ENCODE data around the gene CYBRD1.
"Not testable (repeated sequence)": the region's sequence is repeated elsewhere in the genome, so short reads cannot be mapped to it uniquely, and the experiment has no call there.

The CYBRD1 gene, protein sequence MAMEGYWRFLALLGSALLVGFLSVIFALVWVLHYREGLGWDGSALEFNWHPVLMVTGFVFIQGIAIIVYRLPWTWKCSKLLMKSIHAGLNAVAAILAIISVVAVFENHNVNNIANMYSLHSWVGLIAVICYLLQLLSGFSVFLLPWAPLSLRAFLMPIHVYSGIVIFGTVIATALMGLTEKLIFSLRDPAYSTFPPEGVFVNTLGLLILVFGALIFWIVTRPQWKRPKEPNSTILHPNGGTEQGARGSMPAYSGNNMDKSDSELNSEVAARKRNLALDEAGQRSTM

DNA sequence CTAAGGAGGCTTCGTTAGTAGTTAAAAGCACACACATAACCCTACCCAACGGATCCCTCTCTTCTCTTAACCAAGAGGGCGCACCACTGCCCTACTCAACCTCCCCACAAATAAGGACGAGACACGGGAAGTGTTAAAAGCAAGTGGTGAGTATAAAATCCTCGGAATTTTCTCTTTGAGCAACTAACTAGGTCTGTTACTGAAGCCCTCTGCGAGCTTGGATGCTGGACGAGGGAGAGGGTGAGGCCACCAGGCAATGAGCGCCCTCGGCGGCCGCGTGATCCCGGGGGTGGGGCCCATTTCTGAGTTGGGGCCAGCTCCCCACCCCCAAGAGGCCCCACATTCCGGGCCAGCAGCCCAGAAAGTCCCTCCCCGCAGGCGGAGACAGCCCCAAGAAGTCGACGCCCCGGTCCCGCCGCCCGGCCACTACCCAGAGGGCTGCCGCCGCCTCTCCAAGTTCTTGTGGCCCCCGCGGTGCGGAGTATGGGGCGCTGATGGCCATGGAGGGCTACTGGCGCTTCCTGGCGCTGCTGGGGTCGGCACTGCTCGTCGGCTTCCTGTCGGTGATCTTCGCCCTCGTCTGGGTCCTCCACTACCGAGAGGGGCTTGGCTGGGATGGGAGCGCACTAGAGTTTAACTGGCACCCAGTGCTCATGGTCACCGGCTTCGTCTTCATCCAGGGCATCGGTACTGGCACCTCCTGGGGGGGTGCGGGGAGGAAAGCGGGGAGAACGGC is at the start of gene CYBRD1:
CYBRD1 (plus strand) TSS at position 423 of the 736 bp plus-strand sequence; CDS start at position 495, 72 bp downstream.
- DNase-seq (ENCODE audit: low spot score), result peak; percentile 81

DNA sequence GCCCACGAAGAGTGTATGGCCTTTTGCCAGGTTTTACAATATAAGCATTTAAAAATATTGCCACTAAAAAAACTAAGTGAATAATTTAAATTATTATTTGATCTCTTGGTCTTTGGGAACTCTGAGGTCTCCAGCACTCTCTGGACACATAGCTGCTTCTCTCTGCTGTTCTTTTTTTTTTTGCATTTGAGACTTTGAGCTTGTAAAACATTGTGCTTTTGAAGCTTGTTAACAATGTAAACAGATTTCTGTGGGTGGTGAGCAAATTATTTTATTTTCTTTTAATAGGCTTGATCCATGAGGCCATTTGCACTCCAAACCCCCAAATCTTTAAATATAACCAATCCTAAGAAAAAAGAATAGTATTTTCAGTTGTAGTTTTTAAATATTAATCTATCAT is 46.3 kb upstream of the CYBRD1 start:
- no peak for DNase-seq (ENCODE audit: low spot score)

DNA sequence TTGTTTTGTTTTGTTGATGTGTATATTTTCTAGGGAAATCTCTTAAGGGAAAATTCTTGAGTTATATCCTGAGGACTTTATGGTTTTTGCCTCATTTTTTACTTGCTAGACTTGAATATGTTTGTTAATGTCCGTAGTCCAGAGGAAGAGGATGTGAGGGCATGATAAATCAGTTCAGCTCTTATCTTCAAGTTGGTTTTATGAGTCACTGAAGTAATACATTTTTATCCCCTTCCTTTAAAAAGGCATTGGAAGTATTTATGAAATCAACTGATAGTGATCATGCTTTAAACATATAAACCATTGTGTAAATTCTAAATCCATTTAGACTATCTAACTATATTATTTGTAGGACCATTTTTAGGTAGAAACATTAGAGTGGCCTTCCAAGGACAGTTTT is 43.9 kb upstream of the CYBRD1 start:
- DNase-seq (ENCODE audit: low spot score), result no peak

DNA sequence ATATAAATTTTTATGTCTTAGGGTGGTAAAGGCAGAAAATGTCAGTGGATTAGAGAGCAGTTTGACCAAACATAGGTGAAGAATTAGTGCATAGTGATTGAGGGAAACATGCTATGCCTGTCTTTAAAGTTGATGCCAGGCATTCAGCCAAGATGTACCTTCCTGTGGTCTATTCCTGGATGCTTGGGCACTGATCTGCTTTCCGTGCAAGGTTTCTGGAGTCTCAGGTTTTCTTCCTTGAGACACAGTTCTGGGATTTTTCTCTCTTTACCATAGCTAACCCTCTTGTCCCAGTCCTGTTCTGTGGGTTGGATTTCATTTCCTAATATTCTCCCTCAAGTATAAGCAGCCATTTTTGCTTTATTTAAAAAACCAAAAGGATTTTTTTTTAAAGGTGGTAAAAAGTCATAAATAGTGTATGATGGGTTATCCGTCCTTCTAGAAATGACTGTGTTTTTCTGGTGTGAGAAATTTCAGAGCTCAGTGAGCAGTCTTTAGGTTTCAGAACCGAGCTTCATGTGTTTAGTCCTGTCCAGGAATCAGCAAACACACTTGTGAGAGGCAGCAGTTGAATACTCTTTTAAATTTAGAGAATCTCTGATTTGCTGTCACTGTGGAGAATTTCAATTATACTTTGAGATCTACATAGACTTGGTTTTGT is 43.0 kb upstream of the CYBRD1 start:
- no peak for DNase-seq (ENCODE audit: low spot score)

DNA sequence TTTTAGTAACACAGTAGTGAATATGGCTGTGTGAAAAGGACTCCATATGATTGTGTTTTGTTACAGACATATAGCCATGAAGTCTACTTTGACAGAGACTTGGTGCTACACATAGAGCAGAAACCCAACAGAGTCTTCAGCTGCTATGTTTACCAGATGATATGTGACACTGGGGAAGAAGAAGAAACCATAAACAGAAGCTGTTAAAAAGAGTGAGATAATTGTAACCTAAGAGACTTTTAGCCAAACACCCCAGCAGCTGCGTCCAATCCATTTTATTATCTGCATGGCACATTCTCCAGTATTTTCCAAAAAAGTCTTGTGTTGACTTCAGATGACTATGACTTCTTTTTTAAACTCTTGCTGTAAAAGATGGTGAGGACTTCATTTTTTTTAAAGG is 41.4 kb upstream of the CYBRD1 start:
- DNase-seq (ENCODE audit: low spot score), result no peak

DNA sequence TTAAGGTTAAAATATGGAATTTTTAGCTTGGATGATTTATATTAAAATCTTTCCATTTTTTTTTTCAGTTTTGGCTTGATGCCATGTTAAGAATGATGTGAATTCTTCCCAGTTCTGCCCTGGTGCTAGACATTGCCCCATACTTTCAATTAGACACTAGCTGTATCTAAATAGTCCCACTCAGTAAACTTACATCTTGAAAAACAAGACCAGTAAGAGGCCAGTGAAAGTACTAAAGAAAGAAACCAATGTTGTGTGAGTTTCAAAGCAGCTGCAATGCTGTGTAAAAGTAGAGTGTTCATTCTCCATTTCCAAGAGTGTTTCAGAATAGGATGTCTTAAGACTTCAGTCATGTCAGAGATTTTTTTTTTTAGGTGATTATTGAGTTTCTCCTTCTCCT is 40.0 kb upstream of the CYBRD1 start:
- DNase-seq (ENCODE audit: low spot score), result no peak

DNA sequence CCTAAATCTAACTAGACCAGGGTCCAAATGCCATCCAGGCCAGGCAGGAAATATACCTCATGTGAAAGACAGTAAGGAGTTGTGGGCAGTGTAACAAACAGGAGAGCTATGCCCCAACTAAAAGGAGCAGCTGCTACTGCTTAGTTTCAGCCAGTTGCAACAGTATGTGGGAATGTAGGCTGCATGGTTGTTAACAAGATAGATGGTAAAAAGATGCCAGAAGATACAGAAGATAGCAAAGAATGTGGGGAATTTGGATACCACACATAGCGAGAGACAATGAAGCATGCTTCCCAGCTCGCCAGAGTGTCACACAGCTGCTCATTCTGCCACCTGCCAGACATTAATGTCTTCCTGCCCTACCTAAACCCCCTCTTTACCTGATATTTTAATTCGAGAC is 39.4 kb upstream of the CYBRD1 start:
- DNase-seq (ENCODE audit: low spot score), result no peak

DNA sequence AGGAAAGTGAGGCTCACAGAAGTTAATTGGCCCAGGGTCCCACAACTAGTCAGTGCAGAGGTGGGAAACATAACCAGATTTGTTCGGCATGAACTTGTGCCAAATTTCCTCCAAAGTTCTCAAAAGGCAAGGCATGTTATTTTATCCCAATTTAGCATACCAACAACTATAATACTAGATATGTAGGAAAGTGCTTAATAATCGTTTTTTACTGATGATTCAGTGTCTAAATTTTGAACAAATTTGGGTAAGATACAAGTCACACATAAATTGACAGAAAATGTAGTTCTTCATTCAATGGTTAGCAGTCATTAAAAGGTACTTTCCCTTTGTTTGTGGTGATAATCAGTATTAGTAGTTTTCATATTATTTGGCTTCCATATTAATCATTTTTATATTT is 38.5 kb upstream of the CYBRD1 start:
- no peak for DNase-seq (ENCODE audit: low spot score)

DNA sequence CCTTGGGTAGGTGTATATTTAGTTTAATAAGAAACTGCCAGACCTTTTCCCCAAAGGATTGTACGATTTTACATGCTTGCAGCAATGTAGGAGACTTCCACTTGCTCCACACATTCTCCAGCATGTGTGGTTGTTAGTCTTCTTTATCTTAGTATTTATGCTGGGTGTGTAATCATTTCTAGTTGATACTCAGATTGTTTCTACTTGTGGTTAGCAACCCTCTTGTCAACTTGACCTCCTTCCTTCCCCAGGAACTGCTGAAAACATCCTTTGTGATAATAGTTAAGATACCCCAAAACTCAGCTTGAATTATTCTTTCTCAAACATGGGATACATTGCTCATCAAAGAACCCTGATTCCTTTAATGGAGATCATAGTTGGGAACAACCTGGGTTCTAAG is 37.2 kb upstream of the CYBRD1 start:
- DNase-seq (ENCODE audit: low spot score), result no peak

DNA sequence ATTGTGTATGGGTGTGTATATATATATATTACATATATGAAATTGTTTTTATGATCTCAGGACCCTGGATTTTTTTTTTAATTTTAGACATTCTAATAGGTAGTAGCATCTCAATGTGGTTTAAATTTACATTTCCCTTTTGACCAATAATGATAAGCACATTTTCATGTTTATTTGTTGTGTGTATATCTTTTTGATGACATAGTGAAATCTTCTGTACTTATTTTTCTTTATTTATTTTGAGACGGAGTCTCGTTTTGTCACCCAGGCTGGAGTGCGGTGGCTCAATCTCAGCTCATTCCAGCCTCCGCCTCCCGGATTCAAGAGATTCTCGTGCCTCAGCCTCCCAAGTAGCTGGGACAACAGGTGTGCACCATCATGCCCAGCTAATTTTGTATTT is 35.1 kb upstream of the CYBRD1 start:
- DNase-seq (ENCODE audit: low spot score), result no peak

DNA sequence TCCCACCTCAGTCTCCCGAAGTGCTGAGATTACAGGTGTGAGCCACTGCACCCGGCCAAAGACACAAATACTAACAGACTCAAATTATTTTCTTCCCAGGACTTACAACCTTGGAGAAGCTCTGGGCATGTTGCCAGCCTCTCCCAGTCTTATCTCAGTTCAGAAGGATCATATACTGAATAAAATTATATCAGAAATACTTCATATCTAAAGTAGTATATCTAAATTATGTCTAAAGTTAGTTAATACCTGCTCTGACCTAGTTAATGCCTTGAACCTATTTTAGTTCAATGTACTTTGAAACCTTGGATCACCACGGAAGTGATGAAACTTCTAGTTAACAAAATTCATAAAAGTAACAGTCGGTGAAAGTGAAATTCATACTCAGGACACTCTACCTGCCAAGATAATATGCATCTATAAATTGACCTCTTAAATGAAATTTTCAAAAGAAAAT is 34.4 kb upstream of the CYBRD1 start:
- no peak for DNase-seq (ENCODE audit: low spot score)

DNA sequence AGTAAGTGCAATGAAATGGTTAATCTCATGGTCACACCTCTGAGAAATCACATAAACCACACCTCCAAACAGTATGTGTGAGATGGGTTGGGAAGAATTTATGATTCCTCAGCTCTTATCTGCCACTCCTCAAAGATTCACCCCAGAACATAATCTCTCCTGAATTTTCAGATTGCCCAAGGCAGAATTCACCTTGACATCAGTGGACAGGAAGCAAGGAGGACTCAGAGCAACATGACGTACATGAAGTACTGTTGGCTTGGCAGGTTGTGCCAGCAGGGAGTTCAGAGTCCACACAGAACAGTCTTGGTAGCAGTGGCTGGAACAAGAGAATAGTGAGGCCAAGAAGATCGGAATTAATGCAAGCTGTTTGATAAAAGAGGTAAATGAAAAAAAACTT is 31.7 kb upstream of the CYBRD1 start:
- no peak for DNase-seq (ENCODE audit: low spot score)

DNA sequence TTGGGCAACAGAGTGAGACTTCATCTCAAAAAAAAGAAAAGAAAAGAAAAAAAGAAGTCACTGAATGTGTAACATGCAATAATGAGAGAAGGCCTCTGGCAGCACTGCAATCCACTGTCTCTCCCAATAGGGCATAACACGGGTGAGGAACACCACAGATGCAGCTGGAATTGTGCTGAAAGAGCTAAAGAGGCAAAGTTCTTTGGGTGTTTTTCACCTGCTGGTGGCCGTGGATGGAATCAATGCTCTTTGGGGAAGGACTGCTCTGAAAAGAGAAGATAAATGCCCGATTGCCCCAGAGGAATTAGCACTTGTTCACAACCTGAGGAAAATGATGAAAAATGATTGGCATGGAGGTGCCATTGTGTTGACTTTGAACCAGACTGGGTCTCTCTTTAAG is 31.0 kb upstream of the CYBRD1 start:
- DNase-seq (ENCODE audit: low spot score), result peak; percentile 8

DNA sequence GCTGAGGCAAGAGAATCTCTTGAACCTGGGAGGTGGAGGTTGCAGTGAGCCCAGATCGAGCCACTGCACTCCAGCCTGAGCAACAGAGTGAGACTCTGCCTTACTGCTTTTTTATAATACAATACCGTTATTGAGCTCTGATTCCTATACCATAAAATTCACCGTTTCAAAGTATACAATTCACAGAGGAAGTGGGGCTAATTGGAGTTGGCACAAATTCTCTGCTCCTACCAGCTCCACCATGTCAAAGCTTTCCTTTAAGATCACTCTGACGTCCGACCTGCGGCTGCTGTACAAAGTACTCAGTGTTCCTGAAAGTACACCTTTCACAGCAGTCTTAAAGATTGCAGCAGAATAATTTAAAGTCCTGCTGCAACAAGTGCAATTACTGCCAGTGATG is 29.6 kb upstream of the CYBRD1 start:
- no peak for DNase-seq (ENCODE audit: low spot score)

DNA sequence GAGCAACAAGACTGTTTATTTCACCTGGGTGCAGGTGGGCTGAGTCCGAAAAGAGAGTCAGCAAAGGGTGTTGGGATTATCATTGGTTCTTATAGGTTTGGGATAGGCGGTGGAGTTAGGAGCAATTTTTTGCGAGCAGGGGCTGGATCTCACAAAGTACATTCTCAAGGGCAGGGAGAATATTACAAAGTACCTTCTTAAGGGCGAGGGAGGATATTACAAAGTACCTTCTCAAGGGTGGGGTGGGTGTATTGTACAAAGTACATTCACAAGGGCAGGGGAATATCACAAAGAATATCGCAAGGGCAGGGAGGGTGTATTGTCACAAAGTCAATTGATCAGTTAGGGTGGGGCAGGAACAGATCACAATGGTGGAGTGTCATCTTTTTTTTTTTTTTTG is 24.6 kb upstream of the CYBRD1 start:
- DNase-seq (ENCODE audit: low spot score), result not testable (repeated sequence)

DNA sequence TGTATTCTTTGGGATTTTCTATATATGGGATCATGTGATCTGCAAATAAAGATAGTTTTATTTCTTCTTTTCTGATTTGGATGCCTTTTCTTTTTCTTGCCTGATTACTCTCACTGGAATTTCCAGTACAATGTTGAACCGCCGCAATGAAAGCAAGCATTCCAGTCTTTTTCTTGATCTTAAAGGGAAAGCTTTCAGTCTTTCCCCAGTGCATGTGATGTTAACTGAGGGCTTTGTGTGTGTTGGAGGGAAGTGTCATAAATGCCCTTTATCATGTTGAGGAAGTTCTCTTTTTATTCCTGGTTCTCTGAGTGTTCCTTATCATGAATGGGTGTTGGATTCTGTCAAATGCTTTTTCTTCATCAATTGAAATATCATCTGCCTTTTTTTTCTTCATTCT is 16.9 kb upstream of the CYBRD1 start:
- DNase-seq (ENCODE audit: low spot score), result no peak

DNA sequence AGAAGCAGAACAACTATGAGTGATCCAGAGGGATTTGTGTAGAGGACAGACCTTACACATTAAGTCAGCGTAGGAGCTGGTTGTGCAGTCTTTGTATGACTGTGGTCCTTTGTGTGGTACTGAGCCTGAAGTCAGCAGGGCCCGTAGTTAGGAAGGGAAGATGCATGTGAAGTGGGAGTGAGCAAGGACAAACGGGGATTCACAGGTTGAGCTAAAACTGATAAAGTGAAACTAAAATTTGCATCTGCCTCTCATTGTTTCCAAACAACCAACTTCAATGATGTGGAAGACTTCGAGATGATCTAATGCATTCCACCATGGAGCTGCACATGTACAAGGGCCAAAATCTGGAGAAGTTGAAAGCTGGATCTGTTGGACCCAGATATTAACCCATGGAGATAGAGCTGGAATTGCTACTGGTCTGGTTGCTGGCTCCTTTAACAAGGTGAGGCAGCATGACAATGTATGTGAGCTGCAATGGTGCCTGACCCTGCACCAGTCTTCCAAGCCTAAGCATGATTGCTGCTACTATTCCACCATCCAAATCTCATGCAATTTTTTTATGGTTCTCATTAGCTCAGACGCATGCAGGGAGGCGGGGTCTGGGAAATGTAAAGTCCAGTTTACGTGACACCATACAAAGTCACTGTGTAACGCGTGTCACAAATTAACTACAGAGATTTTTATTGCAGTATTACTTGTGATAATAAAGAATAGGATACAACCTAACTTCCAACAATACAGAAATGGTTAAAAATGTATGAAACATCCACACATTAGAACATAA is 12.1 kb upstream of the CYBRD1 start:
- no peak for DNase-seq (ENCODE audit: low spot score)

DNA sequence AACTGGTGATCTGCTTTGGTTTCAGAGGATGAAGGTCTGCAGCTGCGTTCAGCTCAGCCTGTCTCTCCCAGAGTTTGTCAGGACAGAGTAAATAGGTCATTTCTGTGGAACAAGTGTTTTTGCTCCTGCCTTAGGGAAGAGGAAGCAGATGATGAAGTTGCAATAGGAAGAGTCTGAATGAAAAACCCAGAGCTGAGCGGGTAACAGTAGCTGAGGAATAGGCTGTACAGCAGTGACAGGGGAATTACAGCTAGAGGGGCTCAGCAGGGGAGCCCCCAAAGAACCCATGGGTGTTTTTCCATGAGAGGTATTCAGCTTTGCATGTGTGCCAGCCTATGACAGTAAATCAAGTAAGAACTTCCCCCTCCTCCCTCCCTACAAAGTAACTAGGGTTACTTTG is 10.3 kb upstream of the CYBRD1 start:
- DNase-seq (ENCODE audit: low spot score), result no peak

DNA sequence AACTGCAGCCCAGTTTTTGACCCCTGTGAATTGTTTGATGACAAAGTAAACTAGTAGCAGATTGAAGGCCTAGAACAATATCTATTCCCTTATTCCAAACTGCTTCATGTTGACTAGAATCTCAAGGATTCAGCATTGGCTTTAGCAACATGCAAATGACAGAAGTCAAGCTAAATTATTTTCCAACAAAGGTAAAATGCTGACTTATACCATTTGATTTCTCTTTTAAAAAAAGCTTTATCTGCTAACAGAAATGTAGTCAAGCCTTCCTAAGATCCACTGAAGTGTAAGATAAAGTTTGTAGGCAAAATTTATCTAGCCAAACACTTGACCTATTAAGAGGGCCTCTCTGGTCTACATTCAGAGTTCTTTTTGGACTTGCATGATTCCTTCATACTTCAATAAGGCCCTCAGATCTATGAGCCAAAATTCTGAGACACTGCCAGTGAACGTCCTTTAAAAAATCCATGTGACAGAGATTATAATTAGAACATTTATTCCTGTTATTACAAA is 9.5 kb upstream of the CYBRD1 start:
- peak; percentile 36 for DNase-seq (ENCODE audit: low spot score)

DNA sequence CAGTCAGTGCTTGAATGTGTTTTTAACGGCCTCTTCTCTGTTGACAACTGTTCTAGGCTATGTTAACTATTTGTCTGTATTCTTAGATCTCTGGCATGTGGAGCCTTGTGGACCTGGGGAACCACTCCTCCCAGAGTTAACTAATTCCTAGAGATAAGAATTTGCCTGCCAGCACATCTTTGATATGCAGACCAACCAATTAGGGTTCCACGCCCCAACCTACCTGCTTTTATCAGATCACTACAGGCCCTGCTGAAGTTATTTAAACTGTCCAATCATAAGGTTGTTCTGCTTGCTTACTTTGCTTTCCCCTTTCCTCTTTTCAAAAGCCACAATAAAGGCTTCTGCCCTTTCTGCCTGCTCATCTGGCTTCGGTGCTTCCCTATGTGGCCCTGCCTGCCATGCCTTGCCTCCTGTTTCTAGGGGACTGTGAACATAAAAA is 8.5 kb upstream of the CYBRD1 start:
- peak; percentile 70 for DNase-seq (ENCODE audit: low spot score)

DNA sequence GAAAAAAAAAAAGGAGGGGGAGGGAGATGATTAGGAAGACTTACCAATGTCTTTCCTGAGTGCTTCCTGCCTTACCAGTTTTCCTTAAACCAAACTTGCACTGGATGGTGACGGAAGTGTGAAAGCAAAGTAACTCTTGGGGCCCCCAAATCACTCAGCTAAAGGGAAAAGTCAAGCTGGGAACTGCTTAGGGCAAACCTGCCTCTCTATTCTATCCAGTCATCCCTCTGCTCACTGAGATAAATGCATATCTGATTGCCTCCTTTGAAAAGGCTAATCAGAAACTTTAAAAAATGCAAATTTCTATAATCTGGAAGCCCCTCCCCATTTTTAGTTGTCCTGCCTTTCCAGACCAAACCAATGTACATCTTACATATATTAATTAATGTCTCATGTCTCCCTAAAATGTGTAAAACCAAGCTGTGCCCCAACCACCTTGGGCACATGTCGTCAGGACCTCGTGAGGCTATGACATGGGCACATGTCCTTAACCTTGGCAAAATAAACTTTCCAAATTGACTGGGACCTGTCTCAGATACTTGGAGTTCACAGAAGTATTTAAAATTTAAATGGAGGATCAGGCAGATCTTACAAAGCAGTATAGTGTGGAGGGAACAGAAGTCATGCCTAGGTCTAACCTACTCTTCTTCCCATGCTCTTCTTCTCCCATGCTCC is 7.2 kb upstream of the CYBRD1 start:
- no peak for DNase-seq (ENCODE audit: low spot score)

Data from hematopoietic multipotent progenitor cell treated with erythropoietin and hydrocortisone succinate and interleukin-3 and kit ligand, for 17 days (in vitro differentiated cells).